ENCODE results near the gene FOSL2.

The FOSL2 gene

DNA sequence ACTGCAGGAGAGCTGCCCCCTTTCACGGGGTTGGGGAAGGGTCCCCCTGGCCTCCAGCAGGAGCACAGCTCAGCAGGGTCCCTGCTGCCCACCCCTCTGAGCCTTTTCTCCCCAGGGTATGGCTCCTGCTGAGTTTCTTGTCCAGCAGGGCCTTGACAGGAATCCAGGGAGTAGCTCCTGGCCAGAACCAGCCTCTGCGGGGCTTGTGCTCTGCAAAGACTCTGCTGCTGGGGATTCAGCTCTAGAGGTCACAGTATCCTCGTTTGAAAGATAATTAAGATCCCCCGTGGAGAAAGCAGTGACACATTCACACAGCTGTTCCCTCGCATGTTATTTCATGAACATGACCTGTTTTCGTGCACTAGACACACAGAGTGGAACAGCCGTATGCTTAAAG is 21.2 kb downstream of the FOSL2 start:
- no peak for DNase-seq

DNA sequence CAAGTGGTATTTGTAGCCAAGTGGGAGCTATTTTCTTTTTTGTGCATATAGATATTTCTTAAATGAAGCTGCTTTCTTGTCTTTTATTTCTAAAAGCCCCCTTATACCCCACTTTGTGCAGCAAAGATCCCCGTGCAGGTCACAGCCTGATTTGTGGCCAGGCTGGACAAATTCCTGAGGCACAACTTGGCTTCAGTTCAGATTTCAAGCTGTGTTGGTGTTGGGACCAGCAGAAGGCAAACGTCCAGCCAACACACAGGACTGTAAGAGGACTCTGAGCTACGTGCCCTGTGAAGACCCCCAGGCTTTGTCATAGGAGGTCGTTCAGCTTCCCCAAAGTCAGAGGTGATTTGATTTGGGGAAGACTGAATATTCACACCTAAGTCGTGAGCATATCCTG is 21.9 kb downstream of the FOSL2 start:
- DNase-seq: no peak

DNA sequence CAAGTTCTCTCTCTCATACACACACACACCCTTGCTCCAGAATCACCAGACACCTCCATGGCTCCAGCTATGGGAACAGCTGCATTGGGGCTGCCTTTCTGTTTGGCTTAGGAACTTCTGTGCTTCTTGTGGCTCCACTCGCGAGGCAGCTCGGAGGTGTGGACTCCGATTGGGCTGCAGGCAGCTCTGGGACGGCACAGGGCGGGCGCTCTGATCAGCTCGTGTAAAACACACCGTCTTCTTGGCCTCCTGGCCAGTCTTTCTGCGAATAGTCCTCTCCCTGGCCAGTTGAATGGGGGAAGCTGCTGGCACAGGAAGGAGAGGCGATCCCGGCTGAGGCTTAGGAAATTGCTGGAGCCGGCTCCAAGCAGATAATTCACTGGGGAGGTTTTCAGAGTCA is 22.4 kb downstream of the FOSL2 start:
- no peak for DNase-seq

DNA sequence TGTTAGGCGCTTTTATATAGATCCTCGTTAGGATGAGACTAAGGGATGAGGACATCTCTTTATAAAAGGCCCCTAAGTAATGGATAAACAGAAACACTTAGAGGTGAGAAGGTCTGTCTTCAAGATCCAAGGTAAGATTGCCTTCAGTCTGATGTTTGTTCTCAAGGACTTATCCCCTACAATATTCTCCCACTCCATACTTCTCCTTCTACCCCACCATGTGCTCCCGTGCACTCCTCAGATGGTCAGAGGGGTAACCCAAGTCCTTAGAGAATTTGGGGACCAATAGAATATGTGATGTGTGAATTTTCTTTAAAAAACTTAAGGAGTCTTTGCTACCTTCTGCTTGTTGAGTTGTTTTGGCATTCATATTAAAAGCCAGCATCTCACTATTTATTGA is 23.1 kb downstream of the FOSL2 start:
- DNase-seq: no peak

DNA sequence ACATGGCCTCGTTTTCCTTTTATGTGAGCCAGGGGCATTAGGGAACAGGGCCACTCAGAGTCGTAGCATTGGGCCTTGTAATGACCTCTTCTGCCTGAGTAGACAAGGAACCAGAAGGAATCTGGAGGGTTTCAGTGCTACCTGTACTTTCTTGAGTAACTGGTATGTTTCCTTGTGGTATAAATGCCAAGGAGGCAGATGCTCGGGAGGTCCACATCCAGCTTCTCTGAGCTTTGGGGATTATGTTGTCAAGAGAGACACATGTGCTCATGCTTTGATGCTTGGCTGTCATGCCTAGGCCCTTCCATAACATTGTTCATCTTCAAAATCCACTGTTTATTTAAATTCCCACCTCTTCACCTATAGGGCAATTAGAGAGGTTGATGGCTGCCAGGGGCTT is 26.3 kb downstream of the FOSL2 start:
- DNase-seq: no peak

GRCh38 chr2:28419443-28420270 is 27.0 kb downstream of the FOSL2 start:
- DNase-seq: no peak

DNA sequence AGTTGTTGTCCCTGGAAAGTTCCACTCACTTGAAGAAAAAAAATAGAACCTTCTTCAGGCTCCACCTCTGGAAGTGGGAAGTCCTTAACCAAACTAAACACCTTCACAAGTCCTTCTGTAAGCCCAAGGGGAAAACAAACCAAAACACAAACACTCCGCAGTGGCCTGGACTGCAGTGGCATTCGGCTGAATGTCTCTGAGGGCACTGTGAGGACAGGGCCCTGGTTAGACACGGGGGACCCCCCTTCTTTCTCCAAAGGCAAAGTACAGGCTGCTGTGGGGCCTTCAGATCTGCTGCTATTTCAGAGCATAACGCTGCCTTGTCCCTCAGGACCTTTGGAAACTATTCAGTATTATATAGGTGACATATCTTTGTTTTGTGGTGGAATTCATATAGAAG is 28.1 kb downstream of the FOSL2 start:
- DNase-seq: no peak

- no peak for DNase-seq
Measured at GRCh38 chr2:28422908-28423741, 30.5 kb downstream of the FOSL2 start.

GRCh38 chr2:28423856-28424605 is 31.4 kb downstream of the FOSL2 start:
- no peak for DNase-seq

DNA sequence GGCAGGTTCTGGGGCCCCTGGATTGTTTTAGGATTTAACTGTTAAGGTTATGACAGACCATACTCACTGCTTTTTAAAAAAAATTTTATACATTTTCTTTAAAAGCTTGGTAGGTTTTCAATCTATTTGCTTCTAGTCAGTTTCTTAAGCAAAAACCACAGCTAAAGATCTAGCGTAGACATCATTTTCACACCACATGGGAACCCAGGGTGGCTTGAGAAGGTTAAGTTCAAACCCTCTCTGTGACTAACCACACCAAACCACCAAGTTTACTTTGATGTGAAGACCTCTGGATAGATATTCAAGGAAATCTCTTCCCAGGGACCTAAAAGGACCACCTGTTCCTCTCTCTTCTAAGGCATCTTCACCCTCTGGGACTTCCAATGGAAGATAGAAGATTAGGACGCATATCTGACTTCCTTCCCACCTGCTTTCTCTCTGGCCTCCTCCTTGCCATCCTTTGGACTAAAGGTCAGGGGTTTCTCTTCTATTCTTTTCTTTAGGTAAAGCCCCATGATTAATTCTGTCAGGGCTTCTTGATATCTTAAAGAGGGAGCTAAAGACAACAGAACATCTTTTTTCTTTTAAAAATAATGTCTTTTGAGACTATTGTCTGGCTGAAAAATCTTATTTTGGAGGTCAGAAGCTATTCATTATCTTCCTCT is 32.3 kb downstream of the FOSL2 start:
- no peak for DNase-seq

- DNase-seq: no peak
Measured at GRCh38 chr2:28425464-28425835, 32.8 kb downstream of the FOSL2 start.

GRCh38 chr2:28427741-28428415 is 35.2 kb downstream of the FOSL2 start:
- no peak for DNase-seq

GRCh38 chr2:28428486-28428885 is 35.8 kb downstream of the FOSL2 start:
- DNase-seq: no peak

DNA sequence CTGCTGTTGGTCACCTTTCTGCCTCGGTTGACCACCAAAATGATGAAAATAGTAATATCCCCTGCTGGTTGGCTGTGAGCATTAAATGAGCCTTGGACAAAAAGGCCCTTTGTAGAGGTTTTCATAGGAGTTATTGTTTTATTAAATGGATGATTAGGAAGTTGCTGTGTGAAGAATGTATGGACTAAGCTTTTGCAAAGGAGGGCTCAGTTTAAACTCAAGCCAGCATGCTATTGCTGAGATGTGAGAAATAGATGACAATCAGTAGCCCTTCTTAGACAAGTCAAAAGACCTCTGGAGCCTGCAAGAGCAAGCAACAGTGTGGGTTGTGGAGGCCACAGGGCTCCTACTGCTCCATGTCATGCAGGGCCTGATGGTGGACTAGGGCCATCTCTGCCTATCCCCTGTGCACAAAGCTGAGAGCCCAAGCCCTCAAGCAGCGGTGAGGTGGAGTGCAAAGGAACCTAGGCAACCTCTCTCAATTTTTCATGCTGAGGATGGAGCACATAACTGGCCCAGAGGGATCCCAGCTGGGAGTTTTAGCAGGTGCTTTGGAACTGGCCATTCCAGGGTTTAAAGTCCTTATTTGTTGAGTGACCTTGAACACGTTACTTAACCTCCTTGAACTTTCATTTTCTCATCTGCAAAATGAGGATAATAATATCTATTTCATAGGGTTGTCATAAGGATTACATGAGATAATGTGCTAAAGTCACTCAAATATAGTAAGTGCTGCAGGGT is 37.1 kb downstream of the FOSL2 start:
- DNase-seq: no peak

- DNase-seq: no peak
Measured at GRCh38 chr2:28430377-28430765, 37.7 kb downstream of the FOSL2 start.

GRCh38 chr2:28430788-28431418 is 38.2 kb downstream of the FOSL2 start:
- no peak for DNase-seq

GRCh38 chr2:28431741-28432140 is 39.1 kb downstream of the FOSL2 start:
- no peak for DNase-seq

DNA sequence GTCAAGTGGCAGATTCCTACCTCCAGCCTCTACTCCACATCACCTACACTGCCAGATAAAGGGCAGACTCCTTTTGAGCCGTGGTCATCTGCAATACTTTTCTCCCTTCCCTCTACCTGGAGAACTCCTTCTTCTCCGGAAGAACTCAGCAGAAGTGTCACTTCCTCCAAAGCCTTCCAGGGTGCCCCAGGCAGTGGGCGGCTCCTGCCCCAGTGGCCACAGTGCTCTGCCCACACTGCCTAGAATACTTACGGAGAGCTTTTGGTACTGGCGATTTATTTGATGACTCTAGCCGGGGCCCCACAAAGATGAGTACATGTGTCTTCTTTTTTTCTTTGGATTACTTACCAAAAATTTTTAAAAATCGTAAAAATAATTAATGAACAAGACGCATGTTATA is 39.7 kb downstream of the FOSL2 start:
- no peak for DNase-seq

- DNase-seq: no peak
Measured at GRCh38 chr2:28433215-28433614, 40.6 kb downstream of the FOSL2 start.

GRCh38 chr2:28433935-28434599 is 41.4 kb downstream of the FOSL2 start:
- DNase-seq: no peak

GRCh38 chr2:28434600-28434989 is 41.9 kb downstream of the FOSL2 start:
- DNase-seq: peak; percentile 1
